ENCODE measurements around the gene LRRC4B.

LRRC4B gene

GRCh38 chr19:50564229-50565105, 3.8 kb downstream of the LRRC4B start:
- peaks cover 62 to 67% of the 10 kb centered on the region in 2 donors for H3K27me3 Mint-ChIP-seq
- no peaks in the 10 kb centered on the region for H3K9me3 Mint-ChIP-seq
- no peaks in the 10 kb centered on the region for H3K36me3 Mint-ChIP-seq
- ATAC-seq (replicated peaks) (peak in 1 of 2 donors; percentile 11), DNase-seq (no peak)
- no peak overlapping the region for H3K27ac Mint-ChIP-seq
- no peak overlapping the region for H3K4me3 Mint-ChIP-seq
- H3K4me1 Mint-ChIP-seq, result peaks cover 22% of the 10 kb centered on the region in 2 donors

- H3K27me3 Mint-ChIP-seq, result peaks cover 57 to 65% of the 10 kb centered on the region in 2 donors
- H3K4me1 Mint-ChIP-seq, result peaks cover 22% of the 10 kb centered on the region in 2 donors
These were observed 4.6 kb downstream of the LRRC4B start for GRCh38 chr19:50563597-50563996.

GRCh38 chr19:50562996-50563395, 5.2 kb downstream of the LRRC4B start:
- Mint-ChIP-seq H3K36me3 (no peaks in the 10 kb centered on the region), H3K27me3 (peaks cover 62 to 70% of the 10 kb centered on the region in 2 donors), H3K27ac (no peak overlapping the region), H3K4me1 (peaks cover 22% of the 10 kb centered on the region in 2 donors), H3K9me3 (no peaks in the 10 kb centered on the region), H3K4me3 (no peak overlapping the region)
- no peak for DNase-seq
- no peak for ATAC-seq (replicated peaks)

More at GRCh38 chr19:50563597-50563996, 4.6 kb downstream of the LRRC4B start:
- ATAC-seq (replicated peaks) (no peak), DNase-seq (no peak)
- H3K9me3 Mint-ChIP-seq, result no peaks in the 10 kb centered on the region
- H3K36me3 Mint-ChIP-seq, result no peaks in the 10 kb centered on the region
- no peak overlapping the region for H3K4me3 Mint-ChIP-seq
- no peak overlapping the region for H3K27ac Mint-ChIP-seq

GRCh38 chr19:50562329-50562728, 5.9 kb downstream of the LRRC4B start:
- DNase-seq (no peak), ATAC-seq (replicated peaks) (no peak)
- Mint-ChIP-seq H3K27ac (no peak overlapping the region), H3K9me3 (no peaks in the 10 kb centered on the region), H3K36me3 (no peaks in the 10 kb centered on the region), H3K4me1 (peaks cover 22% of the 10 kb centered on the region in 2 donors), H3K4me3 (no peak overlapping the region), H3K27me3 (peaks cover 66 to 75% of the 10 kb centered on the region in 2 donors)

- H3K4me1 Mint-ChIP-seq, result peaks cover 10 to 13% of the 10 kb centered on the region in 2 donors
These were observed 8.6 kb downstream of the LRRC4B start for GRCh38 chr19:50559636-50560035.

GRCh38 chr19:50558449-50558848, 9.8 kb downstream of the LRRC4B start:
- no peak overlapping the region for H3K4me3 Mint-ChIP-seq
- no peak for ATAC-seq (replicated peaks)
- H3K36me3 Mint-ChIP-seq, result no peaks in the 10 kb centered on the region
- peaks cover 66 to 72% of the 10 kb centered on the region in 2 donors for H3K27me3 Mint-ChIP-seq
- H3K27ac Mint-ChIP-seq, result no peak overlapping the region
- H3K4me1 Mint-ChIP-seq, result peaks cover 8 to 10% of the 10 kb centered on the region in 2 donors
- no peak for DNase-seq
- H3K9me3 Mint-ChIP-seq, result no peaks in the 10 kb centered on the region

More at GRCh38 chr19:50559636-50560035, 8.6 kb downstream of the LRRC4B start:
- no peak for DNase-seq
- Mint-ChIP-seq H3K36me3 (no peaks in the 10 kb centered on the region), H3K4me3 (no peak overlapping the region), H3K9me3 (no peaks in the 10 kb centered on the region), H3K27me3 (peaks cover 68 to 73% of the 10 kb centered on the region in 2 donors), H3K27ac (no peak overlapping the region)
- no peak for ATAC-seq (replicated peaks)

GRCh38 chr19:50558039-50558438, 10.2 kb downstream of the LRRC4B start:
- peaks cover 8 to 10% of the 10 kb centered on the region in 2 donors for H3K4me1 Mint-ChIP-seq
- peaks cover 66 to 72% of the 10 kb centered on the region in 2 donors for H3K27me3 Mint-ChIP-seq
- DNase-seq (no peak), ATAC-seq (replicated peaks) (no peak)
- H3K4me3 Mint-ChIP-seq, result no peak overlapping the region
- H3K27ac Mint-ChIP-seq, result no peak overlapping the region
- H3K9me3 Mint-ChIP-seq, result no peaks in the 10 kb centered on the region
- no peaks in the 10 kb centered on the region for H3K36me3 Mint-ChIP-seq

GRCh38 chr19:50557009-50557613, 11.1 kb downstream of the LRRC4B start:
- no peaks in the 10 kb centered on the region for H3K36me3 Mint-ChIP-seq
- peak overlapping the region; percentile 17 to 52 for H3K4me3 Mint-ChIP-seq
- peaks cover 10 to 12% of the 10 kb centered on the region in 2 donors for H3K4me1 Mint-ChIP-seq
- DNase-seq (no peak), ATAC-seq (replicated peaks) (no peak)
- H3K9me3 Mint-ChIP-seq, result no peaks in the 10 kb centered on the region
- peaks cover 66 to 72% of the 10 kb centered on the region in 2 donors for H3K27me3 Mint-ChIP-seq
- H3K27ac Mint-ChIP-seq, result no peak overlapping the region

- Mint-ChIP-seq H3K9me3 (no peaks in the 10 kb centered on the region), H3K27me3 (peaks cover 71 to 78% of the 10 kb centered on the region in 2 donors), H3K36me3 (no peaks in the 10 kb centered on the region), H3K4me1 (peaks cover 14 to 15% of the 10 kb centered on the region in 2 donors), H3K4me3 (peak overlapping the region; percentile 78 to 97), H3K27ac (peak overlapping the region; percentile 93)
- ATAC-seq (replicated peaks), result peak; percentile 86 to 89
- DNase-seq, result peak; percentile 68
These were observed 11.8 kb downstream of the LRRC4B start for GRCh38 chr19:50556282-50557008.

GRCh38 chr19:50555450-50556281, 12.6 kb downstream of the LRRC4B start:
- no peaks in the 10 kb centered on the region for H3K9me3 Mint-ChIP-seq
- H3K36me3 Mint-ChIP-seq, result no peaks in the 10 kb centered on the region
- no peak overlapping the region for H3K27ac Mint-ChIP-seq
- peaks cover 70 to 82% of the 10 kb centered on the region in 2 donors for H3K27me3 Mint-ChIP-seq
- peaks cover 15% of the 10 kb centered on the region in 2 donors for H3K4me1 Mint-ChIP-seq
- DNase-seq, result no peak
- no peak for ATAC-seq (replicated peaks)
- H3K4me3 Mint-ChIP-seq, result peak overlapping the region; percentile 78 to 97

GRCh38 chr19:50555033-50555432, 13.2 kb downstream of the LRRC4B start:
- peaks cover 15 to 17% of the 10 kb centered on the region in 2 donors for H3K4me1 Mint-ChIP-seq
- ATAC-seq (replicated peaks), result no peak
- H3K27me3 Mint-ChIP-seq, result peaks cover 76 to 88% of the 10 kb centered on the region in 2 donors
- no peak overlapping the region for H3K4me3 Mint-ChIP-seq
- no peak overlapping the region for H3K27ac Mint-ChIP-seq
- no peak for DNase-seq
- H3K9me3 Mint-ChIP-seq, result no peaks in the 10 kb centered on the region
- H3K36me3 Mint-ChIP-seq, result no peaks in the 10 kb centered on the region

GRCh38 chr19:50554212-50554611, 14.0 kb downstream of the LRRC4B start:
- H3K36me3 Mint-ChIP-seq, result no peaks in the 10 kb centered on the region
- DNase-seq (no peak), ATAC-seq (replicated peaks) (no peak)
- H3K4me1 Mint-ChIP-seq, result peaks cover 15 to 17% of the 10 kb centered on the region in 2 donors
- peaks cover 82 to 90% of the 10 kb centered on the region in 2 donors for H3K27me3 Mint-ChIP-seq
- no peaks in the 10 kb centered on the region for H3K9me3 Mint-ChIP-seq
- H3K27ac Mint-ChIP-seq, result no peak overlapping the region
- H3K4me3 Mint-ChIP-seq, result no peak overlapping the region

- DNase-seq (no peak), ATAC-seq (replicated peaks) (no peak)
- Mint-ChIP-seq H3K4me1 (peaks cover 15 to 17% of the 10 kb centered on the region in 2 donors), H3K27ac (no peak overlapping the region), H3K9me3 (no peaks in the 10 kb centered on the region), H3K36me3 (no peaks in the 10 kb centered on the region), H3K4me3 (no peak overlapping the region), H3K27me3 (peaks cover 79 to 86% of the 10 kb centered on the region in 2 donors)
These were observed 15.0 kb downstream of the LRRC4B start for GRCh38 chr19:50553134-50553703.

All from stimulated activated naive B cell treated with anti-CD40 and anti-IgM and Interleukin-4, amounts not matched to agents 10 μg/mL and 1 μg/mL and 100 μg/mL, for 72 hours (primary cell).